BE2C (cell line): ENCODE results near the gene ITIH1. TPM values are rescaled to one million over a fixed set of nuclear protein-coding genes. Genes with fewer than 3 reads are reported as not detected.
"Not testable (repeated sequence)": the region's sequence is repeated elsewhere in the genome, so short reads cannot be mapped to it uniquely, and the experiment has no call there.

ENCODE experiments used
- DNase-seq: peaks from one replicate; pipeline ENCODE4 v3.0.0-alpha.2; 2020
- H3K27me3 ChIP-seq: fragments of 250-450 bp; sonication (Bioruptor Pico); 2 replicates; pipeline ENCODE4 v1.5.1; 2020; ENCODE audit warnings: mild to moderate bottlenecking
- H3K36me3 ChIP-seq: fragments of 250-450 bp; sonication (Bioruptor Pico); 2 replicates; pipeline ENCODE4 v1.5.1; 2020; ENCODE audit warnings: mild to moderate bottlenecking
- H3K4me1 ChIP-seq: fragments of 250-450 bp; sonication (Bioruptor Pico); 2 replicates; pipeline ENCODE4 v1.5.1; 2020
- H3K4me3 ChIP-seq: 2 replicates; pipeline ENCODE4 v1.5.1; 2011; ENCODE audit warnings: low read depth, low read length
- H3K9me3 ChIP-seq: fragments of 250-450 bp; sonication (Bioruptor Pico); 2 replicates; pipeline ENCODE4 v1.5.1; 2020
- polyA plus RNA-seq: library from polyadenylated mRNA; unstranded; fragments of >200 nt; gene quantifications from one replicate; pipeline ENCODE4 v1.2.1, GENCODE V29; 2012; ENCODE audit warnings: low read depth, missing spikeins; ENCODE audit not compliant: insufficient read length, insufficient read depth
- TF ChIP-seq, protein P1 (sequence below): IDR thresholded peaks from 2 replicates; pipeline ENCODE4 v1.5.1; 2012; ENCODE audit warnings: mild to moderate bottlenecking, low read depth, low read length

ITIH1 gene, protein sequence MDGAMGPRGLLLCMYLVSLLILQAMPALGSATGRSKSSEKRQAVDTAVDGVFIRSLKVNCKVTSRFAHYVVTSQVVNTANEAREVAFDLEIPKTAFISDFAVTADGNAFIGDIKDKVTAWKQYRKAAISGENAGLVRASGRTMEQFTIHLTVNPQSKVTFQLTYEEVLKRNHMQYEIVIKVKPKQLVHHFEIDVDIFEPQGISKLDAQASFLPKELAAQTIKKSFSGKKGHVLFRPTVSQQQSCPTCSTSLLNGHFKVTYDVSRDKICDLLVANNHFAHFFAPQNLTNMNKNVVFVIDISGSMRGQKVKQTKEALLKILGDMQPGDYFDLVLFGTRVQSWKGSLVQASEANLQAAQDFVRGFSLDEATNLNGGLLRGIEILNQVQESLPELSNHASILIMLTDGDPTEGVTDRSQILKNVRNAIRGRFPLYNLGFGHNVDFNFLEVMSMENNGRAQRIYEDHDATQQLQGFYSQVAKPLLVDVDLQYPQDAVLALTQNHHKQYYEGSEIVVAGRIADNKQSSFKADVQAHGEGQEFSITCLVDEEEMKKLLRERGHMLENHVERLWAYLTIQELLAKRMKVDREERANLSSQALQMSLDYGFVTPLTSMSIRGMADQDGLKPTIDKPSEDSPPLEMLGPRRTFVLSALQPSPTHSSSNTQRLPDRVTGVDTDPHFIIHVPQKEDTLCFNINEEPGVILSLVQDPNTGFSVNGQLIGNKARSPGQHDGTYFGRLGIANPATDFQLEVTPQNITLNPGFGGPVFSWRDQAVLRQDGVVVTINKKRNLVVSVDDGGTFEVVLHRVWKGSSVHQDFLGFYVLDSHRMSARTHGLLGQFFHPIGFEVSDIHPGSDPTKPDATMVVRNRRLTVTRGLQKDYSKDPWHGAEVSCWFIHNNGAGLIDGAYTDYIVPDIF
- not detected for polyA plus RNA-seq

DNA sequence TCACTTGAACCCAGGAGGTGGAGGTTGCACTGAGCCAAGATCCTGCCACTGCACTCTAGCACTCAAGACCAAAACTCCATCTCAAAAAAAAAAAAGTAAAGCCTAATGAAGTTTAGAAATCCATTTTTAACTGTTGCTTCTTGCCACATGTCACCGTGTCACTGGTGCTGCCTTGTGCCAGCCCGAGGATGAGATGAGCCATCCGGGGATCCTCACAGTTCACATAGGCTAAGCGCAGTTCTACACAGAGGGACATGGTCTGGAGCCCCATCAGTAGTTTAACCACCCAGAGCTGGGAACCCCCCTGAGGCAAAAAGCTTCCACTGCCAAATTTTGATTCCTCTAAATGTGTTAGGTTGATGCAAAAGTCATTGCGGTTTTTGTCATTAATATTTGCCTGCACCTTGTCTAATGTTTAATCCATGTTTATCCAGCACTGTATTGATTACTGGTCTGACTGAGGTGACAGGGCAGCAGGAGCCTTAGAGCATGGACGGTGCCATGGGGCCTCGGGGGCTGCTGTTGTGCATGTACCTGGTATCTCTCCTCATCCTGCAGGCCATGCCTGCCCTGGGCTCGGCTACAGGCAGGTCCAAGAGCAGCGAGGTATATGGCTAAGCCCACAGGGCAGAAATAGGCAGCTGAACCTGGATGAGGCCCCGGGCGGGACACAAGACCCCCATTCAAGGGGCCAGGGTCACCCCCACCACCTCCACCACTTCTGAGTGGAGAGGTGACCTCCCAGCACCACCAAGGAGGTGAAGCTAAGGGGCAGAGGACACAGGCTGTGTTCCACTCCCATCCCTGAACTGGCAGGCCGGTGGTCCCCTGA is at the start of gene ITIH1:
Gene ITIH1, plus strand, starts transcription at position 473 of the 832 bp plus-strand sequence. Its CDS starts 17 bp downstream, at position 490.
- H3K36me3 ChIP-seq, result no peaks in the 10 kb centered on the region
- H3K27me3 ChIP-seq, result no peaks in the 10 kb centered on the region
- H3K9me3 ChIP-seq, result no peaks in the 10 kb centered on the region
- TF ChIP-seq, protein P1, sequence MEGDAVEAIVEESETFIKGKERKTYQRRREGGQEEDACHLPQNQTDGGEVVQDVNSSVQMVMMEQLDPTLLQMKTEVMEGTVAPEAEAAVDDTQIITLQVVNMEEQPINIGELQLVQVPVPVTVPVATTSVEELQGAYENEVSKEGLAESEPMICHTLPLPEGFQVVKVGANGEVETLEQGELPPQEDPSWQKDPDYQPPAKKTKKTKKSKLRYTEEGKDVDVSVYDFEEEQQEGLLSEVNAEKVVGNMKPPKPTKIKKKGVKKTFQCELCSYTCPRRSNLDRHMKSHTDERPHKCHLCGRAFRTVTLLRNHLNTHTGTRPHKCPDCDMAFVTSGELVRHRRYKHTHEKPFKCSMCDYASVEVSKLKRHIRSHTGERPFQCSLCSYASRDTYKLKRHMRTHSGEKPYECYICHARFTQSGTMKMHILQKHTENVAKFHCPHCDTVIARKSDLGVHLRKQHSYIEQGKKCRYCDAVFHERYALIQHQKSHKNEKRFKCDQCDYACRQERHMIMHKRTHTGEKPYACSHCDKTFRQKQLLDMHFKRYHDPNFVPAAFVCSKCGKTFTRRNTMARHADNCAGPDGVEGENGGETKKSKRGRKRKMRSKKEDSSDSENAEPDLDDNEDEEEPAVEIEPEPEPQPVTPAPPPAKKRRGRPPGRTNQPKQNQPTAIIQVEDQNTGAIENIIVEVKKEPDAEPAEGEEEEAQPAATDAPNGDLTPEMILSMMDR, result no peak
- H3K4me1 ChIP-seq, result no peaks in the 10 kb centered on the region
- no peak for DNase-seq
- no peak within 1 kb of the TSS for H3K4me3 ChIP-seq

DNA sequence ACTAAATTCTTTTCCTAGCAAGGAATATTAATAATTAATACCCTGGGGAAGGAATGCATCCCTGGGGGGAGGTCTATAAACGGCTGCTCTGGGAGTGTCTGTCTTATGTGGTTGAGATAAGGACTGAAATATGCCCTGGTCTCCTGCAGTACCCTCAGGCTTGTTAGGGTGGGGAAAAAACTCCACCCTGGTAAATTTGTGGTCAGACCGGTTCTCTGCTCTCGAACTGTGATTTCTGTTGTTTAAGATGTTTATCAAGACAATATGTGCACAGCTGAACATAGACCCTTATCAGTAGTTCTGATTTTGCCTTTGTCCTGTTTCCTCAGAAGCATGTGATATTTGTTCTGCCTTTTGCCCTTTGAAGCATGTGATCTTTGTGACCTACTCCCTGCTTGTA is 48.6 kb upstream of the ITIH1 start:
- not testable (repeated sequence) for H3K4me3 ChIP-seq, H3K27me3 ChIP-seq, H3K9me3 ChIP-seq, DNase-seq, H3K36me3 ChIP-seq, H3K4me1 ChIP-seq

DNA sequence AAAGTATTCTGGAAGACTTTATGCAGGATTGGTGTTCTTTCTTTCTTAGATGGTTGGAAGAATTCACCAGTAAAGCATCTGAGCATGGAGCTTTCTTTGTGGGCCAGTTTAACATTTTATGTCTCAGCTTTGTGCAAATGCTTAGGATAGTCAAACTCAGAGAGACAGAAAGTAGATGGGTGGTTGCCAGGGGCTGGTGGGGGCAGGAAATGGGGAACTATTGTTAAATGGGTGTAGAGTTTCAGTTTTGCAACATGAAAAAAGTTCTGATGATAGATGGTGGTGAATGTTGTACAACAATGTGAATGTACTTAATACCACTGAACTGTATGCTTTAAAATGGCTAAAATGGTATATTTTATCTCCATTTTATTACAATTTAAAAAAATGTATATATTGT is 46.7 kb upstream of the ITIH1 start:
- Histone ChIP-seq H3K9me3 (no peaks in the 10 kb centered on the region), H3K36me3 (no peaks in the 10 kb centered on the region; the same call in 1 of the 2 replicates), H3K4me3 (no peak overlapping the region), H3K4me1 (no peaks in the 10 kb centered on the region), H3K27me3 (no peaks in the 10 kb centered on the region)
- no peak for DNase-seq
- TF ChIP-seq, protein P1, result no peak

DNA sequence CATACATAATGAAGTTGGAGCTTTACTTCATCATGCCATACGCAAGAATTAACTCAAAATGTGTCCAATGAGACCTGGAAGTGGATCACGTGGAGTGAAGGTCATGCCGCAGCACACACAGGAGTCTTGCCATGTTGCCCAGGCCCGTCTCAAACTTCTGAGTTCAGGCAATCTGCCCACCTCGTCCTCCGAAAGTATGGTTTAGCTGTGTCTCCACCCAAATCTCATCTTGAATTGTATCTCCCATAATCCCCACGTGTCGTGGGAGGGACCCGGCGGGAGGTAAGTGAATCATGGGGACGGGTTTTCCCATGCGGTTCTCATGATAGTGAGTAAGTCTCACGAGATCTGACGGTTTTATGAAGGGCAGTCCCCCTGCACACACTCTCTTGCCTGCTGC is 45.8 kb upstream of the ITIH1 start:
- no peak overlapping the region for H3K4me3 ChIP-seq
- TF ChIP-seq, protein P1, result no peak
- no peak for DNase-seq
- no peaks in the 10 kb centered on the region; the same call in 1 of the 2 replicates for H3K36me3 ChIP-seq
- no peaks in the 10 kb centered on the region for H3K27me3 ChIP-seq
- no peaks in the 10 kb centered on the region for H3K9me3 ChIP-seq
- no peaks in the 10 kb centered on the region for H3K4me1 ChIP-seq

DNA sequence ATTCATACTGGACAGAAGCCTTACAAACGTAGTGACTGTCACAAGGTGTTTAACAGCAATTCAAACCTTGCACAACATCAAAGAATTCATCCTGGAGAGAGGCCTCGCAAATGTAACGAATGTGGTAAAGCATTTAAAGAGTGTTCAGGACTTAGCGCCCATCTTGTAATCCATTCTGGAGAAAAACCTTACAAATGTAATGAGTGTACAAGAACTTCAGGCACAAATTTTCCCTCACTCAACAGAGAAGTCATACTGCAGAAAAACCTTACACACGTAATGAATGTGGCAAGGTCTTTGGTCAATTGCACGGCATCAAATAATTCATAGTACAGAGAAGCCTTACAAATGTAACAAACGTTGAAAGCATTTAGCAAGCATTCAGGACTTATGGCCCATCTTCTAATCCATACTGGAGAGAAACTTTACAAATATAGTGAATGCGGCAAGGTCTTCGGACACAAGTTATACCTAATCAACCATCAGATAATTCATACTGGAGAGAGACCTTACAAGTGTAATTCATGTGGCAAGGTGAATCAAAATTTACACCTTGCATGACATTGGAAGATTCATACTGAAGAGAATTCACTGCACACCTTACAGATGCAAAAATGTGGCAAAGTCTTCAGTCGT is 44.0 kb upstream of the ITIH1 start:
- H3K36me3 ChIP-seq, result no peaks in the 10 kb centered on the region; the same call in 1 of the 2 replicates
- no peaks in the 10 kb centered on the region for H3K4me1 ChIP-seq
- no peak for DNase-seq
- no peak overlapping the region for H3K4me3 ChIP-seq
- H3K9me3 ChIP-seq, result no peaks in the 10 kb centered on the region
- TF ChIP-seq, protein P1, result no peak
- H3K27me3 ChIP-seq, result no peaks in the 10 kb centered on the region
